CD4-positive, CD25-positive, alpha-beta regulatory T cell (primary cell): ENCODE measurements around the gene ANKS6. TPM values are rescaled to one million over a fixed set of nuclear protein-coding genes. Genes with fewer than 3 reads are reported as not detected.

Source experiments
- ATAC-seq, 2 donors: fragments of 150-1000 bp; cut with Tn5 transposase; one replicate each; pipeline ENCODE4 v1.10.0; 2021; ENCODE audit warnings: low read depth in 2 of 2, moderate number of reproducible peaks in 2 of 2, moderate library complexity in 1 of 2
- DNase-seq, 3 donors: peaks; one replicate each; pipeline versions ENCODE4 v3.0.0 to v3.0.0-alpha.2; 2012 to 2022; ENCODE audit warnings: mixed read lengths in 1 of 3
- H3K27ac ChIP-seq: one replicate; pipeline ENCODE4 v1.7.0; 2013; ENCODE audit warnings: mild to moderate bottlenecking, low read length; ENCODE audit not compliant: insufficient read depth, poor library complexity, severe bottlenecking
- H3K27me3 ChIP-seq: one replicate; pipeline ENCODE4 v1.7.0; 2013; ENCODE audit warnings: low read length; ENCODE audit not compliant: control insufficient read depth, insufficient read depth
- H3K36me3 ChIP-seq: one replicate; pipeline ENCODE4 v1.7.0; 2013; ENCODE audit warnings: mild to moderate bottlenecking, low read length, moderate library complexity; ENCODE audit not compliant: control insufficient read depth, insufficient read depth
- H3K4me1 ChIP-seq: 2 replicates; pipeline ENCODE4 v1.7.0; 2013; ENCODE audit warnings: mild to moderate bottlenecking, low read length; ENCODE audit not compliant: insufficient read depth, control insufficient read depth, poor library complexity, severe bottlenecking
- H3K4me3 ChIP-seq: one replicate; pipeline ENCODE4 v1.7.0; 2013; ENCODE audit warnings: low read depth, mild to moderate bottlenecking, low read length, moderate library complexity
- H3K9me3 ChIP-seq, 2 experiments: 1 replicate in 1 of 2; 2 replicates in 1 of 2; pipeline ENCODE4 v1.7.0; 2013; ENCODE audit warnings: low read length in 2 of 2, mild to moderate bottlenecking in 1 of 2, moderate library complexity in 1 of 2; ENCODE audit not compliant: control insufficient read depth in 2 of 2
- H3K27ac Mint-ChIP-seq, 3 donors: one replicate each; pipeline ENCODE4 v1.8.0; 2020 to 2022; ENCODE audit warnings: mild to moderate bottlenecking in 3 of 3, mixed read lengths in 3 of 3, moderate library complexity in 2 of 3
- H3K27me3 Mint-ChIP-seq: one replicate; pipeline ENCODE4 v1.8.0; 2022; ENCODE audit warnings: mild to moderate bottlenecking, mixed read lengths
- H3K36me3 Mint-ChIP-seq: one replicate; pipeline ENCODE4 v1.8.0; 2020; ENCODE audit warnings: mixed read lengths
- H3K4me1 Mint-ChIP-seq, 4 donors: one replicate each; pipeline ENCODE4 v1.8.0; 2020 to 2022; ENCODE audit warnings: mixed read lengths in 4 of 4, mild to moderate bottlenecking in 1 of 4
- H3K4me3 Mint-ChIP-seq, 4 donors: one replicate each; pipeline ENCODE4 v1.8.0; 2020 to 2022; ENCODE audit warnings: mild to moderate bottlenecking in 4 of 4, mixed read lengths in 4 of 4, moderate library complexity in 3 of 4
- H3K9me3 Mint-ChIP-seq, 7 donors: one replicate each; pipeline ENCODE4 v1.8.0; 2020 to 2022; ENCODE audit warnings: mixed read lengths in 7 of 7, mild to moderate bottlenecking in 3 of 7, moderate library complexity in 2 of 7
- polyA plus RNA-seq, 4 donors: library from polyadenylated mRNA; unstranded; fragments of 300-500 nt; fragmentation: Illumina TruSeq; gene quantifications; one replicate each; pipeline ENCODE4 v1.2.3, GENCODE V29; 2021
- total RNA-seq: library from RNA; stranded (reverse); gene quantifications from one replicate; pipeline ENCODE4 v1.2.3, GENCODE V29; 2022

ANKS6 gene
- total and polyA plus RNA-seq, 5 donors from 2014 or later, result 2.4 to 8.2 (median 2.6) TPM

DNA sequence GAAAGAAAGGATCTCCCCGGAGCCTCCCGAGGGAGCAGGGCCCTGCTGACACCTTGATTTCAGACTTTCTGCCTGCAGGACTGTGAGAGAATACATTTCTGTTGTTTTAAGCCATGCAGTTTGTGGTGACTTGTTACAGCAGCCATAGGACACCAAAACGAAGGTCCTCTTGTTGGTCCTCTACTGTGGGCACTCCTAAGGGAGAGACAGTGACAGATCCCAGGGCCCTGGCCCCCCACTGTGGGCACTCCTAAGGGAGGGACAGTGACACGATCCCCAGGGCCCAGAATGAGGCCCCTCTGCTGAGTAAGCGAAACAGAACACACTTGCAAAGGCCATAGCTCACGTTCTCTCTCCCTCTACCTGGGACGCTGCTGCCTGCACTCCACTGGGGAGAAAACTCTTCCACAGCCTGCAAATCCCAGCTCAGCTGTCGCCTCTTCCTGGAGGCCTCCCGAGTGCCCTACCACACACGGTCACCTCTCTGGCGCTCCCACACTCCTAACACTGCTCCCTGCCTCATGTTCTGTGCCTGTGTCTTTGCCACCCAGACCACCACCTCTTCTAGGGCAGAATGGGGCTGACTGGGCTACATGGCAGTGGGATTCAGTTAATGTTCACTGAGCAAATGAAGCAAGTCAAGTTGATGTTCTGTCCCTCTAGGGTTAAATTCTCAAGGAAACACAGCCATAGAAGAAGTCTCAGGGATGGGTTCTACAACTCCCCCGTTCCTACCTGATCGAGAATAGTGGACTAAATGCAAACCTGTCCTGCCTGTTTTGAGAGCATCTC, 23.8 kb downstream of the ANKS6 start:
- no peak for ATAC-seq
- no peak overlapping the region for H3K4me3 Mint-ChIP-seq

GRCh38 chr9:98771209-98771874, 25.0 kb downstream of the ANKS6 start:
- Histone ChIP-seq H3K27ac (no peak overlapping the region), H3K27me3 (no peaks in the 10 kb centered on the region), H3K36me3 (peaks cover 15% of the 10 kb centered on the region), H3K9me3 (no peaks in the 10 kb centered on the region), H3K4me3 (no peak overlapping the region), H3K4me1 (no peaks in the 10 kb centered on the region)
- no peaks in the 10 kb centered on the region for H3K9me3 Mint-ChIP-seq
- DNase-seq, result no peak
- H3K4me3 Mint-ChIP-seq, result no peak overlapping the region
- H3K36me3 Mint-ChIP-seq, result peaks cover 51% of the 10 kb centered on the region
- no peaks in the 10 kb centered on the region for H3K4me1 Mint-ChIP-seq
- no peak for ATAC-seq
- H3K27me3 Mint-ChIP-seq, result no peaks in the 10 kb centered on the region
- H3K27ac Mint-ChIP-seq, result no peak overlapping the region

More for the DNA sequence above, 23.8 kb downstream of the ANKS6 start:
- no peaks in the 10 kb centered on the region for H3K4me1 Mint-ChIP-seq
- Histone ChIP-seq H3K4me1 (no peaks in the 10 kb centered on the region), H3K27ac (no peak overlapping the region), H3K36me3 (peaks cover 15% of the 10 kb centered on the region), H3K4me3 (no peak overlapping the region), H3K9me3 (no peaks in the 10 kb centered on the region), H3K27me3 (no peaks in the 10 kb centered on the region)
- H3K27ac Mint-ChIP-seq, result no peak overlapping the region
- H3K36me3 Mint-ChIP-seq, result peaks cover 47% of the 10 kb centered on the region
- no peak for DNase-seq
- H3K27me3 Mint-ChIP-seq, result no peaks in the 10 kb centered on the region
- H3K9me3 Mint-ChIP-seq, result no peaks in the 10 kb centered on the region

GRCh38 chr9:98770717-98771116, 25.6 kb downstream of the ANKS6 start:
- peaks cover 51% of the 10 kb centered on the region for H3K36me3 Mint-ChIP-seq
- H3K9me3 Mint-ChIP-seq, result no peaks in the 10 kb centered on the region
- Histone ChIP-seq H3K9me3 (no peaks in the 10 kb centered on the region), H3K4me3 (no peak overlapping the region), H3K27me3 (no peaks in the 10 kb centered on the region), H3K27ac (no peak overlapping the region), H3K4me1 (no peaks in the 10 kb centered on the region), H3K36me3 (peaks cover 15% of the 10 kb centered on the region)
- no peak overlapping the region for H3K27ac Mint-ChIP-seq
- no peaks in the 10 kb centered on the region for H3K27me3 Mint-ChIP-seq
- H3K4me1 Mint-ChIP-seq, result no peaks in the 10 kb centered on the region
- DNase-seq (no peak), ATAC-seq (no peak)
- no peak overlapping the region for H3K4me3 Mint-ChIP-seq

DNA sequence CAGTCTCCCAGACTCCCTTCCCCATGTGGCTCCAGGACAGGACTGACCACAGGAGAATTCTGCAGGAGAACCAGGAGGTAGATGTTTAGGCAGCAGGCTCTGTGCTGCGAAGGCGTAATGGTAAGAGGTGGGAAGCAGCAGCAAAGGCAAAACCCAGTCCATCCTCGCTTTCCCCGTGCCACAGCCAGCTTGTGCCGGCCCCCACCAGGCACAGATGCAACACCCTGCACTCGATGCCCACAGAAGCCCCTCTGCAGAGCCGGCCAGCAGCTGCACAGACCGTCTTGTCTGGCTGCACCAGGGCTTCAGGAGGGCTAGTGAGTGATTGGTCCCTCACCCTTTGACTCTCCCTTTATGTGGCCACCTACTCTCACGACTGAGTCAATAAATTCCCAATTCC, 28.0 kb downstream of the ANKS6 start:
- H3K4me3 ChIP-seq, result no peak overlapping the region
- no peak for ATAC-seq
- no peaks in the 10 kb centered on the region for H3K4me1 ChIP-seq
- Mint-ChIP-seq H3K27me3 (no peaks in the 10 kb centered on the region), H3K27ac (no peak overlapping the region), H3K36me3 (peaks cover 55% of the 10 kb centered on the region), H3K9me3 (peaks cover 0 to 7% (median 2%) of the 10 kb centered on the region in 7 donors), H3K4me3 (no peak overlapping the region), H3K4me1 (no peaks in the 10 kb centered on the region)
- H3K9me3 ChIP-seq, result no peaks in the 10 kb centered on the region
- H3K27me3 ChIP-seq, result no peaks in the 10 kb centered on the region
- no peak overlapping the region for H3K27ac ChIP-seq
- H3K36me3 ChIP-seq, result peaks cover 14% of the 10 kb centered on the region
- no peak for DNase-seq

- ATAC-seq (no peak), DNase-seq (no peak)
- H3K4me1 Mint-ChIP-seq, result no peaks in the 10 kb centered on the region
- Histone ChIP-seq H3K4me1 (no peaks in the 10 kb centered on the region), H3K27ac (no peak overlapping the region), H3K9me3 (no peaks in the 10 kb centered on the region), H3K36me3 (peaks cover 11% of the 10 kb centered on the region), H3K4me3 (no peak overlapping the region), H3K27me3 (no peaks in the 10 kb centered on the region)
- peaks cover 0 to 7% (median 2%) of the 10 kb centered on the region in 7 donors for H3K9me3 Mint-ChIP-seq
- H3K27me3 Mint-ChIP-seq, result no peaks in the 10 kb centered on the region
- no peak overlapping the region for H3K27ac Mint-ChIP-seq
- H3K36me3 Mint-ChIP-seq, result peaks cover 53% of the 10 kb centered on the region
- no peak overlapping the region for H3K4me3 Mint-ChIP-seq
Observed at GRCh38 chr9:98767915-98768314, 28.4 kb downstream of the ANKS6 start.

- no peaks in the 10 kb centered on the region for H3K4me1 ChIP-seq
- H3K4me3 ChIP-seq, result no peak overlapping the region
- H3K36me3 ChIP-seq, result peaks cover 6% of the 10 kb centered on the region
- no peak overlapping the region for H3K27ac ChIP-seq
- peaks cover 50% of the 10 kb centered on the region for H3K36me3 Mint-ChIP-seq
- no peak overlapping the region for H3K4me3 Mint-ChIP-seq
- H3K27ac Mint-ChIP-seq, result no peak overlapping the region
- H3K27me3 Mint-ChIP-seq, result no peaks in the 10 kb centered on the region
- H3K4me1 Mint-ChIP-seq, result no peaks in the 10 kb centered on the region
- H3K9me3 ChIP-seq, result no peaks in the 10 kb centered on the region
- H3K27me3 ChIP-seq, result no peaks in the 10 kb centered on the region
- ATAC-seq (no peak), DNase-seq (no peak)
- H3K9me3 Mint-ChIP-seq, result peaks cover 0 to 7% (median 2%) of the 10 kb centered on the region in 7 donors
Observed at GRCh38 chr9:98767196-98767595, 29.2 kb downstream of the ANKS6 start.

DNA sequence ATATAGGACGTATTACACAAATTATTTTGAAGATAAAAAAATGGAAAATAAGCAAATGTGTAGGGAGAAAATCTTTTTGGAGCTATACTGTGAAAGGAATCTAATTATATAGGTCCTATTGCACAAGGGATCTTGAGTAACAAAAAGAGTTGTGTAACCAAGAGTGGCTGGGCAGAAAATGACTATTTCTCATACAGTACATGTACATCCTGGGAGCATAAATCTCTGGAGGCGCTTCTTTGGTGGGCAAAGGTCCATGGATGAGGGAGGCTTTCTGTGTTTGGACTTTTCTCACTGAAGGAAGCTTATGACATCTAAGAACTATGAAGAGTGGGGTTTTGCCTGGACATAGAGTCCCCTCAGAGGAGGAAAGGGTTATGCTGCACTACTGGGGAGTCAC, 29.8 kb downstream of the ANKS6 start:
- Mint-ChIP-seq H3K4me3 (no peak overlapping the region), H3K27me3 (no peaks in the 10 kb centered on the region)
- ATAC-seq, result no peak

More for the DNA sequence above, 29.8 kb downstream of the ANKS6 start:
- peaks cover 44% of the 10 kb centered on the region for H3K36me3 Mint-ChIP-seq
- H3K4me1 Mint-ChIP-seq, result no peaks in the 10 kb centered on the region
- DNase-seq, result no peak
- no peak overlapping the region for H3K27ac Mint-ChIP-seq
- H3K9me3 ChIP-seq, result no peaks in the 10 kb centered on the region
- peaks cover 0 to 7% (median 2%) of the 10 kb centered on the region in 7 donors for H3K9me3 Mint-ChIP-seq
- no peaks in the 10 kb centered on the region for H3K27me3 ChIP-seq
- peaks cover under 1% of the 10 kb centered on the region for H3K36me3 ChIP-seq
- H3K4me3 ChIP-seq, result no peak overlapping the region
- no peaks in the 10 kb centered on the region for H3K4me1 ChIP-seq
- no peak overlapping the region for H3K27ac ChIP-seq
